Lower leg skin (tissue), 4 donors: ENCODE measurements around the gene OGN. TPM values are rescaled to one million over a fixed set of nuclear protein-coding genes. Genes with fewer than 3 reads are reported as not detected.

Source experiments
- DNase-seq, 2 donors: peaks; one replicate each; pipeline ENCODE4 v3.0.0-alpha.2; 2019; ENCODE audit warnings: low spot score in 2 of 2
- H3K4me3 ChIP-seq: fragments of 200-600 bp; sonication (generic); 2 replicates; pipeline ENCODE4 v1.5.1; 2017; ENCODE audit warnings: mild to moderate bottlenecking, low read depth; ENCODE audit not compliant: poor library complexity, severe bottlenecking
- POLR2A ChIP-seq, 2 donors: fragments of 450-650 bp; IDR thresholded peaks; one replicate each; pipeline ENCODE4 v1.6.1; 2016 to 2017; ENCODE audit warnings: antibody characterized with exemption in 2 of 2, mild to moderate bottlenecking in 1 of 2, moderate library complexity in 1 of 2
- WGBS, 2 donors: methylation state at CpG; one replicate each; pipeline ENCODE4 v1.1.5; 2018; 5-methylcytosine and 5-hydroxymethylcytosine counted together
- intact Hi-C: fragments of 100-400 bp; cut with DNase I; formaldehyde crosslinking; loops from one replicate; pipeline ENCODE4 v1.15.0; 2023; ENCODE audit warnings: low total_unique reads
- total RNA-seq, 4 donors: library from RNA; depleted of rRNA; stranded (reverse); fragments of >200 nt; gene quantifications; one replicate each; pipeline ENCODE4 v1.1.0, GENCODE V29; 2016
- TF ChIP-seq, protein P1 (sequence below), 3 donors: fragments of 450-650 bp; IDR thresholded peaks; one replicate each; pipeline ENCODE4 v1.5.1; 2016; ENCODE audit warnings: antibody characterized with exemption in 3 of 3, mild to moderate bottlenecking in 3 of 3, moderate library complexity in 2 of 3

OGN gene
- total RNA-seq, 4 donors from 2014 or later: 0.27 to 1.8 (median 0.88) TPM

GRCh38 chr9:92402826-92403745, 1.3 kb downstream of the OGN start:
- WGBS, 2 donors: 51 to 61% methylated on average over 5 of the region's 5 CpGs
- intact Hi-C loops: no loop called here
- no peak for DNase-seq
- TF ChIP-seq POLR2A (IDR thresholded peaks at IDR 0.05): no peak
- TF ChIP-seq, protein P1, sequence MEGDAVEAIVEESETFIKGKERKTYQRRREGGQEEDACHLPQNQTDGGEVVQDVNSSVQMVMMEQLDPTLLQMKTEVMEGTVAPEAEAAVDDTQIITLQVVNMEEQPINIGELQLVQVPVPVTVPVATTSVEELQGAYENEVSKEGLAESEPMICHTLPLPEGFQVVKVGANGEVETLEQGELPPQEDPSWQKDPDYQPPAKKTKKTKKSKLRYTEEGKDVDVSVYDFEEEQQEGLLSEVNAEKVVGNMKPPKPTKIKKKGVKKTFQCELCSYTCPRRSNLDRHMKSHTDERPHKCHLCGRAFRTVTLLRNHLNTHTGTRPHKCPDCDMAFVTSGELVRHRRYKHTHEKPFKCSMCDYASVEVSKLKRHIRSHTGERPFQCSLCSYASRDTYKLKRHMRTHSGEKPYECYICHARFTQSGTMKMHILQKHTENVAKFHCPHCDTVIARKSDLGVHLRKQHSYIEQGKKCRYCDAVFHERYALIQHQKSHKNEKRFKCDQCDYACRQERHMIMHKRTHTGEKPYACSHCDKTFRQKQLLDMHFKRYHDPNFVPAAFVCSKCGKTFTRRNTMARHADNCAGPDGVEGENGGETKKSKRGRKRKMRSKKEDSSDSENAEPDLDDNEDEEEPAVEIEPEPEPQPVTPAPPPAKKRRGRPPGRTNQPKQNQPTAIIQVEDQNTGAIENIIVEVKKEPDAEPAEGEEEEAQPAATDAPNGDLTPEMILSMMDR (IDR thresholded peaks at IDR 0.05): no peak
- H3K4me3 ChIP-seq: no peak overlapping the region

GRCh38 chr9:92402360-92402759, 2.0 kb downstream of the OGN start:
- intact Hi-C loops: no loop called here
- 70 to 72% methylated on average over 1 of the region's 1 CpG for WGBS, 2 donors
- no peak overlapping the region for H3K4me3 ChIP-seq
- no peak for DNase-seq
- TF ChIP-seq POLR2A (IDR thresholded peaks at IDR 0.05): no peak
- TF ChIP-seq, protein P1 (IDR thresholded peaks at IDR 0.05): no peak

- 88 to 93% methylated on average over 3 of the region's 3 CpGs for WGBS, 2 donors
- intact Hi-C loops: no loop called here
Measured at GRCh38 chr9:92397853-92398252, 6.5 kb downstream of the OGN start.

DNA sequence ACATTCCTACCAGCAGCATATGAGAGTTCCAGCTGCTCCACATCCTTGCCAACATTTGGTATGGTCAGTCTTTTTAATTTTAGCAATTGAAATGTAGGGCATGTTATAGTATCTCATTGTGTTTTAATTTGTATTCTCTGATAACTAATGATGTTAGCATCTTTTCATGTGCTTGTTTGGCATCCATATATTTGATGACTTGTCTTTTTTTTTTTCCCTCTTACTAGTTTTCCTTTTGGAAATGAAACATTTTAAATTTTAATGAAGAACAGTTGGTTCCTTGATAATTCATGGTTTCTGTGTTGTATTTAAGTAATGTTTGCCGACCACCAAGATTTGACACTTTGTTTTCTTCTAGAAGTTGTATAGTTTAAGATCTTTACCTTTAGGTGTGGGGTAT, 8.8 kb downstream of the OGN start:
- no peak for TF ChIP-seq POLR2A (IDR thresholded peaks at IDR 0.05)
- TF ChIP-seq, protein P1 (IDR thresholded peaks at IDR 0.05): no peak
- 73 to 79% methylated on average over 1 of the region's 1 CpG for WGBS, 2 donors
- intact Hi-C loops: no loop called here
- H3K4me3 ChIP-seq: no peak overlapping the region
- no peak for DNase-seq

More at GRCh38 chr9:92397853-92398252, 6.5 kb downstream of the OGN start:
- no peak for DNase-seq
- TF ChIP-seq, protein P1 (IDR thresholded peaks at IDR 0.05): no peak
- no peak for TF ChIP-seq POLR2A (IDR thresholded peaks at IDR 0.05)
- H3K4me3 ChIP-seq: no peak overlapping the region

GRCh38 chr9:92393686-92394085, 10.7 kb downstream of the OGN start:
- intact Hi-C loops: no loop called here
- 13 to 20% methylated on average over 1 of the region's 1 CpG for WGBS, 2 donors
- DNase-seq: no peak
- TF ChIP-seq, protein P1 (IDR thresholded peaks at IDR 0.05): no peak
- TF ChIP-seq POLR2A (IDR thresholded peaks at IDR 0.05): no peak
- H3K4me3 ChIP-seq: no peak overlapping the region
